ENCODE data around the gene IP6K3.

- no peak for TF ChIP-seq YY1 (IDR thresholded peaks at IDR 0.05; ENCODE audit: insufficient read depth, insufficient read length)
- no peak for TF ChIP-seq SUZ12 (IDR thresholded peaks at IDR 0.05; ENCODE audit: extremely low read depth, insufficient read depth, insufficient read length)
- TF ChIP-seq ZNF274 (IDR thresholded peaks at IDR 0.05; ENCODE audit: low read depth, low read length) = no peak
Observed at GRCh38 chr6:33754222-33754621, 7.5 kb upstream of the IP6K3 start.
